Activated effector memory CD4-positive, alpha-beta T cell treated with anti-CD3 and anti-CD28 coated beads, Interleukin-2, amount 50 U/mL, for 16 hours (primary cell): ENCODE results near the gene CTNND2.

Experiments
- DNase-seq: peaks from one replicate; pipeline ENCODE4 v3.0.0-alpha.2; 2020

Gene CTNND2

GRCh38 chr5:11234501-11234911, 669.7 kb downstream of the CTNND2 start:
- DNase-seq, result no peak

GRCh38 chr5:11230890-11231289, 673.4 kb downstream of the CTNND2 start:
- DNase-seq, result no peak

- no peak for DNase-seq
These were observed 677.2 kb downstream of the CTNND2 start for GRCh38 chr5:11227064-11227463.

- no peak for DNase-seq
These were observed 679.6 kb downstream of the CTNND2 start for GRCh38 chr5:11224436-11225187.

- no peak for DNase-seq
These were observed 682.1 kb downstream of the CTNND2 start for GRCh38 chr5:11222169-11222568.

GRCh38 chr5:11214864-11215644, 689.2 kb downstream of the CTNND2 start:
- no peak for DNase-seq

- no peak for DNase-seq
These were observed 691.5 kb downstream of the CTNND2 start for GRCh38 chr5:11212706-11213105.

- DNase-seq, result no peak
These were observed 706.5 kb downstream of the CTNND2 start for GRCh38 chr5:11197726-11198125.

GRCh38 chr5:11191673-11192072, 712.6 kb downstream of the CTNND2 start:
- no peak for DNase-seq

GRCh38 chr5:11182441-11183080, 721.7 kb downstream of the CTNND2 start:
- DNase-seq, result no peak

GRCh38 chr5:11181940-11182339, 722.3 kb downstream of the CTNND2 start:
- DNase-seq, result no peak

- no peak for DNase-seq
These were observed 723.4 kb downstream of the CTNND2 start for GRCh38 chr5:11180890-11181289.

GRCh38 chr5:11177999-11178711, 726.1 kb downstream of the CTNND2 start:
- DNase-seq, result no peak

- no peak for DNase-seq
These were observed 729.7 kb downstream of the CTNND2 start for GRCh38 chr5:11174591-11174990.

GRCh38 chr5:11172484-11172883, 731.8 kb downstream of the CTNND2 start:
- DNase-seq, result no peak

- DNase-seq, result no peak
These were observed 733.0 kb downstream of the CTNND2 start for GRCh38 chr5:11171236-11171635.

GRCh38 chr5:11166923-11167322, 737.3 kb downstream of the CTNND2 start:
- no peak for DNase-seq

- DNase-seq, result no peak
These were observed 739.5 kb downstream of the CTNND2 start for GRCh38 chr5:11164531-11165294.

GRCh38 chr5:11157132-11157531, 747.1 kb downstream of the CTNND2 start:
- no peak for DNase-seq

- DNase-seq, result no peak
These were observed 750.4 kb downstream of the CTNND2 start for GRCh38 chr5:11153670-11154382.

GRCh38 chr5:11152368-11152767, 751.9 kb downstream of the CTNND2 start:
- no peak for DNase-seq

GRCh38 chr5:11150976-11151375, 753.3 kb downstream of the CTNND2 start:
- no peak for DNase-seq
